Panc1 (cell line): ENCODE measurements around the gene IQCF2. TPM values are rescaled to one million over a fixed set of nuclear protein-coding genes. Genes with fewer than 3 reads are reported as not detected.

Source experiments
- ATAC-seq: fragments of 200-7000 bp; cut with Tn5 transposase; 2 replicates; pipeline ENCODE4 v1.9.1; 2020; ENCODE audit warnings: mild to moderate bottlenecking, moderate library complexity
- BruUV-seq: library from RNA; stranded (reverse); fragments of 400-500 nt; replicated peaks from 2 replicates; lab custom pipeline; 2021; lab: Mats Ljungman, UMichigan
- CTCF ChIA-PET: fragments of 300-600 bp; sonication (Branson Sonifier 250); formaldehyde crosslinking; loops from one replicate; lab custom pipeline; 2022; ENCODE audit warnings: antibody characterized with exemption; lab: Charles Lee
- POLR2A ChIA-PET: fragments of 300-600 bp; sonication (Branson Sonifier 250); formaldehyde crosslinking; loops from one replicate; lab custom pipeline; 2022; ENCODE audit warnings: antibody characterized with exemption; lab: Charles Lee
- DNase-seq: peaks from one replicate; pipeline ENCODE4 v3.0.0-alpha.2; 2010; ENCODE audit warnings: low read depth, low spot score
- H3K27ac ChIP-seq: 2 replicates; pipeline ENCODE4 v1.5.1; 2011; ENCODE audit warnings: mild to moderate bottlenecking, low read length, inconsistent platforms
- H3K27me3 ChIP-seq: fragments of 200-500 bp; sonication (Bioruptor generic); 2 replicates; pipeline ENCODE4 v1.6.0; 2014; ENCODE audit warnings: low read length, inconsistent platforms; ENCODE audit not compliant: control insufficient read depth, insufficient read depth
- H3K36me3 ChIP-seq: fragments of 200-500 bp; sonication (Bioruptor generic); 2 replicates; pipeline ENCODE4 v1.5.1; 2014; ENCODE audit warnings: inconsistent platforms, mild to moderate bottlenecking, low read length, moderate library complexity; ENCODE audit not compliant: control insufficient read depth, insufficient read depth
- H3K4me1 ChIP-seq: 2 replicates; pipeline ENCODE4 v1.5.1; 2011; ENCODE audit warnings: inconsistent platforms, mild to moderate bottlenecking, low read length, moderate library complexity; ENCODE audit not compliant: control insufficient read depth, insufficient read depth
- H3K4me3 ChIP-seq, 2 experiments: 2 replicates each; pipeline ENCODE4 v1.5.1; 2011 to 2012; ENCODE audit warnings: low read depth in 2 of 2, low read length in 2 of 2, mild to moderate bottlenecking in 2 of 2, inconsistent platforms in 1 of 2, moderate library complexity in 1 of 2
- H3K9me3 ChIP-seq: fragments of 200-500 bp; sonication (Bioruptor generic); 2 replicates; pipeline ENCODE4 v1.5.1; 2014; ENCODE audit warnings: low read depth, mild to moderate bottlenecking, inconsistent platforms, low read length, moderate library complexity; ENCODE audit not compliant: control insufficient read depth, insufficient read depth
- POLR2AphosphoS5 ChIP-seq: IDR thresholded peaks from 2 replicates; pipeline ENCODE4 v1.6.1; 2012; ENCODE audit warnings: mild to moderate bottlenecking, low read depth, low read length, moderate library complexity
- REST ChIP-seq, 2 experiments: IDR thresholded peaks; 2 replicates each; pipeline ENCODE4 v1.6.1; 2011 to 2012; ENCODE audit warnings: low read depth in 2 of 2, control low read depth in 1 of 2, low read length in 1 of 2, mild to moderate bottlenecking in 1 of 2, moderate library complexity in 1 of 2; ENCODE audit not compliant: insufficient read depth in 1 of 2
- SIN3A ChIP-seq: IDR thresholded peaks from 2 replicates; pipeline ENCODE4 v1.6.1; 2012; ENCODE audit warnings: low read depth, mild to moderate bottlenecking, low read length, moderate library complexity, borderline replicate concordance; ENCODE audit not compliant: insufficient read depth
- TCF7L2 ChIP-seq: IDR thresholded peaks from 2 replicates; pipeline ENCODE4 v1.6.1; 2011; ENCODE audit warnings: mild to moderate bottlenecking, low read depth, low read length, inconsistent platforms
- in situ Hi-C: cut with HindIII; loops from 2 replicates; pipeline ENCODE4 v1.10.0; 2016; ENCODE audit warnings: low sequenced_read_pairs, low pct_unique_long_range_greater_than_20kb
- intact Hi-C: fragments of 100-400 bp; cut with micrococcal nuclease; formaldehyde crosslinking; loops from one replicate; pipeline ENCODE4 v1.10.0; 2022; ENCODE audit not compliant: unreplicated experiment
- total RNA-seq: library from RNA; stranded (reverse); gene quantifications from one replicate; pipeline ENCODE4 v1.2.1, GENCODE V29; 2021; ENCODE audit not compliant: unreplicated experiment
- TF ChIP-seq, protein P1 (sequence below): fragments of 450-650 bp; IDR thresholded peaks from 2 replicates; pipeline ENCODE4 v1.5.1; 2017; ENCODE audit warnings: mild to moderate bottlenecking

Gene IQCF2
- total RNA-seq, 1 experiment from 2014 or later, result not detected

DNA sequence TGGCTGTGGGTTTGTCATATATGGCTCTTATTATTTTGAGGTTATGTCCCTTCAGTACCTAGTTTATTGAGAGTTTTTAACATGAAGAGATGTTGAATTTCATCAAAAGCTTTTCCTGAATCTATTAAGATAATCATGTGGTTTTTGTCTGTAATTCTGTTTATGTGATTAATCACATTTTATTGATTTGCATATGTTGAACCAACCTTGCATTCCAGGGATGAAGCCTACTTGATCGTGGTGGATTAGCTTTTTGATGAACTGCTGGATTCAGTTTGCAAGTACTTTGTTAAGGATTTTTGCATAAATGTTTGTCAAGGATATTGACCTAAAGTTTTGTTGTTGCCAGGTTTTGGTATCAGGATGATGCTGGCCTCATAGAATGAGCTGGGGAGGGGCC, 33.1 kb upstream of the IQCF2 start:
- BruUV-seq, result no TSS peak
- Histone ChIP-seq H3K27ac (no peak overlapping the region), H3K4me3 (no peak overlapping the region), H3K27me3 (no peaks in the 10 kb centered on the region), H3K9me3 (no peaks in the 10 kb centered on the region), H3K36me3 (no peaks in the 10 kb centered on the region), H3K4me1 (no peaks in the 10 kb centered on the region)
- DNase-seq (no peak), ATAC-seq (no peak)
- CTCF ChIA-PET, result no interaction called here
- intact Hi-C loops (no loop called here), in situ Hi-C loops (no loop called here)
- POLR2A ChIA-PET, result no interaction called here
- TF ChIP-seq, protein P1, sequence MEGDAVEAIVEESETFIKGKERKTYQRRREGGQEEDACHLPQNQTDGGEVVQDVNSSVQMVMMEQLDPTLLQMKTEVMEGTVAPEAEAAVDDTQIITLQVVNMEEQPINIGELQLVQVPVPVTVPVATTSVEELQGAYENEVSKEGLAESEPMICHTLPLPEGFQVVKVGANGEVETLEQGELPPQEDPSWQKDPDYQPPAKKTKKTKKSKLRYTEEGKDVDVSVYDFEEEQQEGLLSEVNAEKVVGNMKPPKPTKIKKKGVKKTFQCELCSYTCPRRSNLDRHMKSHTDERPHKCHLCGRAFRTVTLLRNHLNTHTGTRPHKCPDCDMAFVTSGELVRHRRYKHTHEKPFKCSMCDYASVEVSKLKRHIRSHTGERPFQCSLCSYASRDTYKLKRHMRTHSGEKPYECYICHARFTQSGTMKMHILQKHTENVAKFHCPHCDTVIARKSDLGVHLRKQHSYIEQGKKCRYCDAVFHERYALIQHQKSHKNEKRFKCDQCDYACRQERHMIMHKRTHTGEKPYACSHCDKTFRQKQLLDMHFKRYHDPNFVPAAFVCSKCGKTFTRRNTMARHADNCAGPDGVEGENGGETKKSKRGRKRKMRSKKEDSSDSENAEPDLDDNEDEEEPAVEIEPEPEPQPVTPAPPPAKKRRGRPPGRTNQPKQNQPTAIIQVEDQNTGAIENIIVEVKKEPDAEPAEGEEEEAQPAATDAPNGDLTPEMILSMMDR, result no peak
- TF ChIP-seq POLR2AphosphoS5 (no peak), REST (IDR thresholded peaks at IDR 0.05; ENCODE audit: insufficient read depth in 1 of 2, low read depth in 2 of 2, low read length in 1 of 2) (no peak), SIN3A (no peak), TCF7L2 (no peak)

- ChIA-PET POLR2A (no interaction called here), CTCF (no interaction called here)
Observed at GRCh38 chr3:51830345-51830744, 31.1 kb upstream of the IQCF2 start.

More at GRCh38 chr3:51830345-51830744, 31.1 kb upstream of the IQCF2 start:
- H3K27me3 ChIP-seq, result no peaks in the 10 kb centered on the region
- no peaks in the 10 kb centered on the region for H3K9me3 ChIP-seq
- intact Hi-C loops, result no loop called here
- no peaks in the 10 kb centered on the region for H3K36me3 ChIP-seq
- ATAC-seq (no peak), DNase-seq (no peak)
- in situ Hi-C loops, result no loop called here
- no TSS peak for BruUV-seq
- no peak overlapping the region for H3K4me3 ChIP-seq
- no peaks in the 10 kb centered on the region for H3K4me1 ChIP-seq
- H3K27ac ChIP-seq, result no peak overlapping the region
- no peak for TF ChIP-seq POLR2AphosphoS5
- TF ChIP-seq, protein P1, result no peak
- no peak for TF ChIP-seq SIN3A
- TF ChIP-seq TCF7L2, result no peak
- TF ChIP-seq REST (IDR thresholded peaks at IDR 0.05; ENCODE audit: insufficient read depth in 1 of 2, low read depth in 2 of 2, low read length in 1 of 2), result no peak
